Measurements from ENCODE around the gene CALHM2.
"Not testable (repeated sequence)": the region's sequence is repeated elsewhere in the genome, so short reads cannot be mapped to it uniquely, and the experiment has no call there.

CALHM2 gene

DNA sequence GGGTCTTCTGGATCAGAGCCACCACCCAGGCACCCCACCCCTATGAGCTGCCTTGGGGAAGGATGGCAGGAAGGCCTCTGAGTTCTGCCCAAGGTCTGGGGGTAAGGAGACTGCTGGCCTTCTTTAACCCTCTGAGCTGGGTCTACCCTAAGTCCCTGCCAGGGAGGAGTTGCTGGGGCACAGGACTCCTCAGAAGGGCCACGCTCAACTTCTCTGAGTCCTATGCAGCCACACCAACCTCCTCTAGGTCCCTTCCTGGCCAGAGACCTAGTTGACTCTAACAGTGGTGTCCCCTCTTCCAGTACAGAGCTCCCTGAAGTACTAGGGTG lies 38.8 kb upstream of the CALHM2 start:
- DNase-seq (ENCODE audit: low spot score): no peak
- in situ Hi-C loops (cut with MboI; ENCODE audit: low sequenced_read_pairs, unreplicated experiment): no loop called here
- TF ChIP-seq, protein P1, sequence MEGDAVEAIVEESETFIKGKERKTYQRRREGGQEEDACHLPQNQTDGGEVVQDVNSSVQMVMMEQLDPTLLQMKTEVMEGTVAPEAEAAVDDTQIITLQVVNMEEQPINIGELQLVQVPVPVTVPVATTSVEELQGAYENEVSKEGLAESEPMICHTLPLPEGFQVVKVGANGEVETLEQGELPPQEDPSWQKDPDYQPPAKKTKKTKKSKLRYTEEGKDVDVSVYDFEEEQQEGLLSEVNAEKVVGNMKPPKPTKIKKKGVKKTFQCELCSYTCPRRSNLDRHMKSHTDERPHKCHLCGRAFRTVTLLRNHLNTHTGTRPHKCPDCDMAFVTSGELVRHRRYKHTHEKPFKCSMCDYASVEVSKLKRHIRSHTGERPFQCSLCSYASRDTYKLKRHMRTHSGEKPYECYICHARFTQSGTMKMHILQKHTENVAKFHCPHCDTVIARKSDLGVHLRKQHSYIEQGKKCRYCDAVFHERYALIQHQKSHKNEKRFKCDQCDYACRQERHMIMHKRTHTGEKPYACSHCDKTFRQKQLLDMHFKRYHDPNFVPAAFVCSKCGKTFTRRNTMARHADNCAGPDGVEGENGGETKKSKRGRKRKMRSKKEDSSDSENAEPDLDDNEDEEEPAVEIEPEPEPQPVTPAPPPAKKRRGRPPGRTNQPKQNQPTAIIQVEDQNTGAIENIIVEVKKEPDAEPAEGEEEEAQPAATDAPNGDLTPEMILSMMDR (IDR thresholded peaks at IDR 0.05; ENCODE audit: borderline replicate concordance, control extremely low read depth, extremely low read depth, insufficient read depth, missing control alignments): no peak

DNA sequence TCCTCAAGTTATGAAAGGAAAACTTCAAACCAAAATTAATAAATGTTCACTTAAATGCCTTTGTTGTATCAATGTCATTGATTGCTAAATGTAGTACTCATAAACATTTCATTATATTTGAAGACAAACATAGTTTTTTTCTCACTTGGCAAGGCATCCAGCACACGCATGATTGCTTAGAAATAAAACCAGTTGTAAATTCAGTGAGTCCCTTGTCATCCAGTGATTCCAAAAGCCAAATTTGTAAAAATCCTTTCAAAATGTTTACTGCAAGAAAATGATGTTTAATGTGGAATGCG lies 35.2 kb upstream of the CALHM2 start:
- DNase-seq (ENCODE audit: low spot score): no peak
- TF ChIP-seq, protein P1 (IDR thresholded peaks at IDR 0.05; ENCODE audit: borderline replicate concordance, control extremely low read depth, extremely low read depth, insufficient read depth, missing control alignments): no peak
- in situ Hi-C loops (cut with MboI; ENCODE audit: low sequenced_read_pairs, unreplicated experiment): loop anchor here (5.0 kb wide), 1 partner anchor 70 kb away; no protein-coding TSS in a partner anchor

DNA sequence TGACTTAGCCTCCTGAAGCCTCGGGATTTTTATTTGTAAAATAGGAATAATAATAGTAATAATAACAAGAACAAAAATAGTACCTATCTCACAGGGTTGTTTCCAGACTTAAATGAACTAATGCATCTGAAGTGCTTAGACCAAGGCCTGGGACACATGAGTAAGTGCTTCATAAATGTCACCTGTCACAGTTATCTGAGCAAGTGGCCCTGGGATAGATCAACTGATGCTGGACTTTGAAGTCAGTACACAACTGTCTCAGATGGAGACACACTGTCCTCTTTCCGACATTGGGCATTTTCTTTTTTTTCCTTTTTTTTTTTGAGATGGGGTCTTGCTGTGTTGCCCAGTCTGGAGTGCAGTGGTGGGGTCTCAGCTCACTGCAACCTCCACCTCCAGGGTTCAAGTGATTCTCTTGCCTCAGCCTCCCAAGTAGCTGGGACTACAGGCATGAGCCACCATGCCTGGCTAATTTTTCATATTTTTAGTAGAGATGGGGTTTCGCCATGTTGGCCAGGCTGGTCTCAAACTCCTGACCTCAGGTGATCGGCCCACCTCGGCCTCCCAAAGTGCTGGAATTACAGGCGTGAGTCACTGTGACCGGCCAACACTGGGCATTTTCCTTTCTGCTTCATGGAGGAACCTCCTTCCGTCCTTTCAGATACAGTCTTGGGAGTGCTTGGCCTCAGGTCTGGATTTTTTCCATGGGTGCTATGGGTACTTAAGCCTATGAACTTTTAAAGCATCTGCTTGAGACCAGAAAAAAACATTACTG lies 34.7 kb upstream of the CALHM2 start:
- not testable (repeated sequence) for DNase-seq (ENCODE audit: low spot score)
- in situ Hi-C loops (cut with MboI; ENCODE audit: low sequenced_read_pairs, unreplicated experiment): loop anchor here (5.0 kb wide), 1 partner anchor 70 kb away; no protein-coding TSS in a partner anchor

DNA sequence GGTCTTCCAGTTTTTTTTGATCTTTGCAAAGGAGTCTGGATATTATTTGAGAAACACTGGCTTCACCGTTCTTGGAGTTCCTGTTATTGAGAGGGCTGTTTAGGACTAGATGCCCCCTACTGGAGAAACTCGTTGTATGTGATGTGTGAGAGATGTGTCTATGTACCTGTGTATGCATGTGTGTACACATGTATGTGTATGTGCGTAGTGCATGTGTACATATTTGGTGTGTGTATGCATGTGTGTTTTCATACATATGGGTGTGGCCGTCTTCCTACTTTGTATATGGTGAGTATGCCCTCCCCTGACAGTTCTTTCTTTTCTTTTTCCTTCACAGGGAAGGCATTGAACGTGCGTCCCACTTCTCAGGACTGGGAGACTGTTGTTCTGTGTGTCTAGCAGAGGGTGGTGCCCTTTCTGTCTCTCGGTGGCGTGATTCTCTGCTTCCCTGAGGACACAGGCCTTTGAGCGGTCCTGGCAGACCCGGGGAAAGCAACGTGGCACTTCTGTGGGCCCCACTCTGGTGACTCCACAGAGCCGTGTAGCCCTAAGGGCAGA lies 29.9 kb upstream of the CALHM2 start:
- TF ChIP-seq, protein P1 (IDR thresholded peaks at IDR 0.05; ENCODE audit: borderline replicate concordance, control extremely low read depth, extremely low read depth, insufficient read depth, missing control alignments): peak; percentile 63
- in situ Hi-C loops (cut with MboI; ENCODE audit: low sequenced_read_pairs, unreplicated experiment): no loop called here
- DNase-seq (ENCODE audit: low spot score): peak; percentile 78

DNA sequence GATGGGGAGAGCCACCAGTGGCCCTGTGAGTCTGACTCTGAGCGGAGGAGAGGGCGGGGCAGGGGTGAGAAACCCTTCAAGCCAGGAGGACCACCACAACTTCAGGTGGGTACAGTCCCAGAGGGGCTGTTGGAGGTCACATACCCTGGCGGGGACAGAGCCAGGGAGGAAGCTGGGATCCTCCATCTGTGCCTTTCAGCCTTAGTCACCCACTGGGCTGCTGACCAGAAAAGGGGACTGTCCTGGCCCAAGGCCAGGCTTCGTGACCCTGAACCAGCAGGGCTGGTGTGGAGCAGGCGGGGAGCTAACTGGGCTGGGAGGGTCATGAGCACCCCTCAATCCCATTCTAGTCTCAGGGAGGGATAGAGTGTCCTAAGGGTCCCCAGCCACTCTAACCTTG lies 28.4 kb upstream of the CALHM2 start:
- DNase-seq (ENCODE audit: low spot score): no peak
- in situ Hi-C loops (cut with MboI; ENCODE audit: low sequenced_read_pairs, unreplicated experiment): no loop called here
- TF ChIP-seq, protein P1 (IDR thresholded peaks at IDR 0.05; ENCODE audit: borderline replicate concordance, control extremely low read depth, extremely low read depth, insufficient read depth, missing control alignments): no peak

DNA sequence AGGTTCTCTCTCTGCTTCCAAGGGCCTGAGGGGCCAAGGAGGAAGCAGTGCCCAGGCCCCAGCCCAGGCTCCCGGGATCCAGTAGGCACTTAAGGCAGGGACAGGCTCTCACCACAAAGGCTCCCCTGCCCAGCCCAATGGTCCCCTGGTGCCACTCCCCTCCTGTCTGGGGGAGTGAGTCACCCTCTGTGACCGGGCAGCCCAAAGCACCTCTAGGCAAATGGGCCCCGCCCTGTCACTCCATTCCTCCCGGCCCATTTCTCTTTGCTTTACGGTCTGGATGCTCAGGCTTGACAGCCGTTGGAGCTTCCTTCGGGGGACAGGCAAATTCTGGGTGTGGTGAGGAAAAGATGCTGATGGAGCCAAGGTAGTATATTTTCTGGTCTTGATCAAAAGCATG lies 27.0 kb upstream of the CALHM2 start, which contains the start of gene CALHM3:
Gene CALHM3 (minus strand): TSS at position 106 of the 400 bp plus-strand sequence. CDS start 208 bp downstream, outside the sequence.
- TF ChIP-seq, protein P1 (IDR thresholded peaks at IDR 0.05; ENCODE audit: borderline replicate concordance, control extremely low read depth, extremely low read depth, insufficient read depth, missing control alignments): no peak
- in situ Hi-C loops (cut with MboI; ENCODE audit: low sequenced_read_pairs, unreplicated experiment): no loop called here
- no peak for DNase-seq (ENCODE audit: low spot score)

DNA sequence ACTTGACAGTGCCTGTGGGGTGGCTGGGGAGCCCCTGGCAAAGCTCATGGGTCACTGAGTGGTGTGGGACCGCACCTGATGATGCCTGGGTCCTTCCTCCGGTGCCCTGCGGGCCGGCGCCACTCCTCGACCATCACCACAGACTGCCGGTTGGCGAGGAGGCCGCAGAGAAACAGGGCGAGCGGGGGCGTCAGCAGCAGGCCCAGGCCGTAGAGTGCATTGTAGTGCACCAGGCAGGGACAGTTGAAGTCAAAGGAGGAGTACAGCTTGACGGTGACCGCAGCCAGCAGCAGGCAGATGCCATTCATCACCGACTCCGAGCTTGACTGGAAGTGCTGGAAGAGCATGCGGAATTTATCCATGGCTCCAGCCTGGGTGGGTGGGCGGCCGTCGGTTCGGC lies 26.5 kb upstream of the CALHM2 start:
- TF ChIP-seq, protein P1 (IDR thresholded peaks at IDR 0.05; ENCODE audit: borderline replicate concordance, control extremely low read depth, extremely low read depth, insufficient read depth, missing control alignments): no peak
- DNase-seq (ENCODE audit: low spot score): no peak
- in situ Hi-C loops (cut with MboI; ENCODE audit: low sequenced_read_pairs, unreplicated experiment): no loop called here

All from GM13976 (cell line).